Peyer's patch (tissue), 4 donors: ENCODE data around the gene GNAL. TPM values are rescaled to one million over a fixed set of nuclear protein-coding genes. Genes with fewer than 3 reads are reported as not detected.

Experiments
- DNase-seq, 3 donors: peaks; one replicate each; pipeline ENCODE4 v3.0.0-alpha.2; 2017 to 2019
- H3K27ac ChIP-seq, 4 donors: fragments of 200-600 bp; sonication (generic); one replicate each; pipeline ENCODE4 v1.5.1; 2016 to 2019
- H3K27me3 ChIP-seq, 2 donors: fragments of 200-600 bp; sonication (generic); one replicate each; pipeline ENCODE4 v1.5.1; 2019
- H3K36me3 ChIP-seq, 3 donors: fragments of 200-600 bp; sonication (generic); one replicate each; pipeline ENCODE4 v1.5.1; 2016 to 2019
- H3K4me1 ChIP-seq, 4 donors: fragments of 200-600 bp; sonication (generic); one replicate each; pipeline ENCODE4 v1.5.1; 2016 to 2019
- H3K4me3 ChIP-seq, 4 donors: fragments of 200-600 bp; sonication (generic); 1 replicate in 3 of 4; 2 replicates in 1 of 4; pipeline ENCODE4 v1.5.1; 2016 to 2019; ENCODE audit warnings: mild to moderate bottlenecking in 1 of 4
- H3K9me3 ChIP-seq, 4 donors: fragments of 200-600 bp; sonication (generic); one replicate each; pipeline ENCODE4 v1.5.1; 2016 to 2019; ENCODE audit warnings: mild to moderate bottlenecking in 1 of 4
- CTCF ChIP-seq, 6 experiments: fragments of 450-650 bp in 4 of 6; fragments of 200-600 bp in 2 of 6; sonication (generic) in 1 of 6; IDR thresholded peaks; one replicate each; pipeline ENCODE4 v1.5.1; 2017 to 2019; ENCODE audit warnings: antibody characterized with exemption in 6 of 6, mild to moderate bottlenecking in 3 of 6, moderate library complexity in 1 of 6
- POLR2A ChIP-seq, 2 donors: fragments of 450-650 bp; IDR thresholded peaks; one replicate each; pipeline ENCODE4 v1.5.1; 2017; ENCODE audit warnings: antibody characterized with exemption in 2 of 2, mild to moderate bottlenecking in 2 of 2, moderate library complexity in 2 of 2
- total RNA-seq, 4 donors: library from RNA; depleted of rRNA; stranded (reverse); fragments of >200 nt; gene quantifications; one replicate each; pipeline ENCODE4 v1.1.0, GENCODE V29; 2016

Gene GNAL
- total RNA-seq, 4 donors from 2014 or later = 2.5 to 7.4 (median 3.6) TPM

GRCh38 chr18:11729556-11729955 lies 40.5 kb downstream of the GNAL start:
- Histone ChIP-seq H3K36me3 (no peaks in the 10 kb centered on the region), H3K4me1 (no peaks in the 10 kb centered on the region), H3K9me3 (no peaks in the 10 kb centered on the region), H3K27me3 (no peaks in the 10 kb centered on the region), H3K27ac (no peak overlapping the region), H3K4me3 (no peak overlapping the region)
- no peak for DNase-seq
- TF ChIP-seq POLR2A (IDR thresholded peaks at IDR 0.05) (no peak), CTCF (IDR thresholded peaks at IDR 0.05) (no peak)

DNA sequence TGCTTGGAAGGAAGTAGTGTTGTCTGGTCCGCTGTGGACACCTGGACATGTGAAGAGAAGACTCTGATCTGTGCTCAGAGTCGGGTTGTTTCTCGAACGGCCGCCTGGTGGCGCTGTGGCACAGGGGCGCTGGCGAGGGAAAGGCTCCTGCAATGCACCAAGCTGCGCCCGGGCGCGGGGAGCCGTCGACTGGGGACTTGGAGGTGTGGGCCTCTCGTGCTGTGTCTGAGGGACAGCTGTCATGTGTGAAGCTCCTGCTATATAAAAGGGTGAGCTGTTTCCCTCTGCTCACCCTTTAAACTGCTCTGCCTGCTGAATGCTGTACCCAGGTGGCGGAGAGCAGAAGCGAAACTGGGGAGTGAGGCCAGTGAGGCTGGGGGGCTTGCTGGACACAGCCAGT lies 44.0 kb downstream of the GNAL start:
- no peaks in the 10 kb centered on the region for H3K4me1 ChIP-seq
- H3K27me3 ChIP-seq = no peaks in the 10 kb centered on the region
- H3K4me3 ChIP-seq = peak overlapping the region in 3 of 4 donors; percentile 12 to 31 (median 30)

DNA sequence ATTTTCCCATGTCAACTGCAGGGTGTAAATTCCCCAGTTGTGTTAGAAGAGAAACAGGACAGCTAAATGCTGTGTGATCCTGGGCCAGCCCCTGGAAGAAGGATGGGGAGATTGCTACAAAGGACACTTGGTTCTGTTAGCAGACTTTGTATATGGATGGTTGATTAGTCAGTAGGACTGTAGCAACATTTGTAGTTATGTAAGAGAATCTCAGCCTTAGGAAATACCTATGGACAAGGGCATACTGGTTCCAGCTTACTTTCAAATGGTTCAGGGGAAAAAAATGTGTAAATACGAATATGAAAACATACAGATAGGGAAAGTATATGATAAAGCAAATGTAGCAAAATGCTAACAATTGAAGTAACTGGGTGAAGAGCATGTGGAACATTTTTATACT lies 47.6 kb downstream of the GNAL start:
- no peak for DNase-seq
- no peak overlapping the region for H3K4me3 ChIP-seq
- no peaks in the 10 kb centered on the region for H3K36me3 ChIP-seq
- TF ChIP-seq CTCF (IDR thresholded peaks at IDR 0.05) (no peak), POLR2A (IDR thresholded peaks at IDR 0.05) (no peak)
- no peaks in the 10 kb centered on the region for H3K4me1 ChIP-seq
- no peak overlapping the region for H3K27ac ChIP-seq
- H3K9me3 ChIP-seq = no peaks in the 10 kb centered on the region
- H3K27me3 ChIP-seq = no peaks in the 10 kb centered on the region

More for the DNA sequence above, 44.0 kb downstream of the GNAL start:
- Histone ChIP-seq H3K27ac (no peak overlapping the region), H3K9me3 (no peaks in the 10 kb centered on the region), H3K36me3 (no peaks in the 10 kb centered on the region)
- DNase-seq = peak; percentile 58 to 88 (median 80)
- no peak for TF ChIP-seq POLR2A (IDR thresholded peaks at IDR 0.05)
- peak; percentile 37 to 85 (median 77) for TF ChIP-seq CTCF (IDR thresholded peaks at IDR 0.05)

DNA sequence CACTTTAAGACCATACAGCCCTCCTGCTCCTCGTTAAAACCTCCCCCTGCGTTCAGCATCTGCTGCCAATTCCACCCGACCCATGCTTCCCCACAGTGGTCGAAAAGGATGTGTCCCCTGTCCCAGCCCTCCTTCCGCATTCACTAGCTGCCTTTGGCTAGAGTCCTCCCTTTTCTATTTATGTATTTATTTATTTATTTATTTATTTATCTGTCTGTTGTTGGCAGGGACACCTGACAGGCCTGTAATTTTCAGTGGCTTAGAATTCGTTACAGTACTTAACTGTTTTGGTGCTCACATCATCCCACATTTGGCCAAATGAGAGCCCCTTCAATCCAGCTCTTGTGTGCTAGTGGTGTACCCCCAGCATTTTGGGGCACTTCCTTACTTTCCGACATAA lies 50.8 kb downstream of the GNAL start:
- no peak for DNase-seq
- no peaks in the 10 kb centered on the region for H3K9me3 ChIP-seq

GRCh38 chr18:11740461-11740860 lies 51.4 kb downstream of the GNAL start:
- Histone ChIP-seq H3K36me3 (no peaks in the 10 kb centered on the region), H3K27me3 (no peaks in the 10 kb centered on the region), H3K4me3 (no peak overlapping the region), H3K4me1 (no peaks in the 10 kb centered on the region), H3K27ac (no peak overlapping the region), H3K9me3 (no peaks in the 10 kb centered on the region)
- no peak for DNase-seq
- TF ChIP-seq CTCF (IDR thresholded peaks at IDR 0.05) (no peak), POLR2A (IDR thresholded peaks at IDR 0.05) (no peak)

More for the DNA sequence above, 50.8 kb downstream of the GNAL start:
- Histone ChIP-seq H3K36me3 (no peaks in the 10 kb centered on the region), H3K4me1 (no peaks in the 10 kb centered on the region), H3K27me3 (no peaks in the 10 kb centered on the region), H3K27ac (no peak overlapping the region), H3K4me3 (no peak overlapping the region)
- TF ChIP-seq CTCF (IDR thresholded peaks at IDR 0.05) (no peak), POLR2A (IDR thresholded peaks at IDR 0.05) (no peak)
